Measurements from ENCODE around the gene VBP1. TPM values are rescaled to one million over a fixed set of nuclear protein-coding genes. Genes with fewer than 3 reads are reported as not detected.

The VBP1 gene
- total RNA-seq, 4 donors from 2014 or later = 31.8 to 57.2 (median 42.3) TPM

DNA sequence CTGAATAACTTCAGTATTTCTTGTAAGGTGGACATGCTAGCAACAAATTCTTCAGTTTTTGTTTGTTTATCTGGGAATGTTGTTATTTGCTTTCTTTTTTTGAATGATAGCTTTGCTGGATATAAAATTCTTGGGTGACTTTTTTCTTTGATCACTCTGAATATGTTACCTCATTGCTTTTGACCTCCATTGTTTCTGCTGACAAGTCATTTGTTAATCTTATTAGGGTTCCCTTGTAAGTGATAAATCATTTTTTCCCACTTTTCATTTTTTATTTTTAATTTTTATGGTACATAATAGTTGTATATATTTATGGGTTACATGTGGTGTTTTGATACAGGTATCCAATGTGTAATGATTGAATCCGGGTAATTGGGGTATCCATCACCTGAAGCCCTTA is 54.7 kb downstream of the VBP1 start:
- no peaks in the 10 kb centered on the region for H3K27me3 ChIP-seq
- no peaks in the 10 kb centered on the region for H3K36me3 ChIP-seq
- H3K4me3 ChIP-seq = no peak overlapping the region
- H3K9me3 ChIP-seq = no peaks in the 10 kb centered on the region
- no peak for ATAC-seq
- no peaks in the 10 kb centered on the region for H3K4me1 ChIP-seq
- H3K27ac ChIP-seq = no peak overlapping the region
- 86 to 100% methylated on average over 1 of the region's 1 CpG for WGBS, 2 donors (ENCODE audit: low coverage in 1 of 2)
- TF ChIP-seq EP300 (IDR thresholded peaks at IDR 0.05) = no peak
- no peak for TF ChIP-seq POLR2AphosphoS5 (IDR thresholded peaks at IDR 0.05)
- no peak for TF ChIP-seq POLR2A (IDR thresholded peaks at IDR 0.05)
- TF ChIP-seq, protein P1, sequence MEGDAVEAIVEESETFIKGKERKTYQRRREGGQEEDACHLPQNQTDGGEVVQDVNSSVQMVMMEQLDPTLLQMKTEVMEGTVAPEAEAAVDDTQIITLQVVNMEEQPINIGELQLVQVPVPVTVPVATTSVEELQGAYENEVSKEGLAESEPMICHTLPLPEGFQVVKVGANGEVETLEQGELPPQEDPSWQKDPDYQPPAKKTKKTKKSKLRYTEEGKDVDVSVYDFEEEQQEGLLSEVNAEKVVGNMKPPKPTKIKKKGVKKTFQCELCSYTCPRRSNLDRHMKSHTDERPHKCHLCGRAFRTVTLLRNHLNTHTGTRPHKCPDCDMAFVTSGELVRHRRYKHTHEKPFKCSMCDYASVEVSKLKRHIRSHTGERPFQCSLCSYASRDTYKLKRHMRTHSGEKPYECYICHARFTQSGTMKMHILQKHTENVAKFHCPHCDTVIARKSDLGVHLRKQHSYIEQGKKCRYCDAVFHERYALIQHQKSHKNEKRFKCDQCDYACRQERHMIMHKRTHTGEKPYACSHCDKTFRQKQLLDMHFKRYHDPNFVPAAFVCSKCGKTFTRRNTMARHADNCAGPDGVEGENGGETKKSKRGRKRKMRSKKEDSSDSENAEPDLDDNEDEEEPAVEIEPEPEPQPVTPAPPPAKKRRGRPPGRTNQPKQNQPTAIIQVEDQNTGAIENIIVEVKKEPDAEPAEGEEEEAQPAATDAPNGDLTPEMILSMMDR (IDR thresholded peaks at IDR 0.05) = no peak

GRCh38 chrX:155279873-155280272 is 63.6 kb downstream of the VBP1 start:
- no peak for TF ChIP-seq EP300 (IDR thresholded peaks at IDR 0.05)
- TF ChIP-seq, protein P1 (IDR thresholded peaks at IDR 0.05) = no peak
- no peak for TF ChIP-seq POLR2A (IDR thresholded peaks at IDR 0.05)
- TF ChIP-seq POLR2AphosphoS5 (IDR thresholded peaks at IDR 0.05) = no peak
- Histone ChIP-seq H3K4me3 (no peak overlapping the region), H3K27ac (no peak overlapping the region), H3K27me3 (no peaks in the 10 kb centered on the region), H3K9me3 (no peaks in the 10 kb centered on the region), H3K4me1 (no peaks in the 10 kb centered on the region), H3K36me3 (peaks cover 0 to 8% of the 10 kb centered on the region in 2 donors)
- ATAC-seq = no peak
- 90 to 100% methylated on average over 1 of the region's 1 CpG for WGBS, 2 donors (ENCODE audit: low coverage in 1 of 2)

Other genes with a start within 250 kb of the VBP1 start
- gene F8, start 193.7 kb upstream of the VBP1 start, total RNA-seq = 10 to 100 TPM; 12.5 to 26.5 (median 19.1) TPM
- gene FUNDC2, start 189.6 kb upstream of the VBP1 start, total RNA-seq = 10 to 100 TPM; 67.8 to 96.3 (median 87.7) TPM
- 10 to 100 TPM; 21.0 to 33.0 (median 23.6) TPM for gene CMC4, start 145.3 kb upstream of the VBP1 start, total RNA-seq
- 1 to 10 TPM; 1.4 to 4.0 (median 1.9) TPM for gene MTCP1, start 145.3 kb upstream of the VBP1 start, total RNA-seq
- gene BRCC3, start 145.0 kb upstream of the VBP1 start, total RNA-seq = 10 to 100 TPM; 12.3 to 18.6 (median 15.0) TPM
- under 1 TPM in 2 of 4 donors, not detected in 2; 0.40 to 0.54 TPM for gene RAB39B, start 48.0 kb downstream of the VBP1 start, total RNA-seq
- gene CLIC2, start 118.2 kb downstream of the VBP1 start, total RNA-seq = 10 to 100 TPM; 12.7 to 20.7 (median 13.9) TPM
- not detected for gene F8A2, start 165.6 kb downstream of the VBP1 start, total RNA-seq
- 10 to 100 TPM; 12.1 to 13.3 (median 12.6) TPM for gene F8A3, start 242.2 kb downstream of the VBP1 start, total RNA-seq

Data from gastroesophageal sphincter (tissue), 4 donors.